ENCODE measurements around the gene IQSEC1.

- TF ChIP-seq CTCF (IDR thresholded peaks at IDR 0.05) (no peak), POLR2A (IDR thresholded peaks at IDR 0.05) (no peak)
These were observed at the start of gene IQSEC1 for GRCh38 chr3:13073326-13074005.

Measured in Peyer's patch (tissue), 4 donors.